OCI-LY3 (cell line): ENCODE data around the gene RGS8.

Experiments used
- CTCF ChIP-seq: fragments of 200-600, 300-600 bp; sonication (generic); IDR thresholded peaks from 2 replicates; pipeline ENCODE4 v1.5.1; 2014; ENCODE audit warnings: antibody characterized with exemption, low read length, low read depth
- EZH2phosphoT487 ChIP-seq: fragments of 200-600 bp; shearing (Covaris generic); IDR thresholded peaks from 2 replicates; pipeline ENCODE4 v1.6.1; 2018; ENCODE audit warnings: antibody characterized with exemption, mixed run types, low read depth

GRCh38 chr1:182714546-182714945 is 30.2 kb upstream of the RGS8 start:
- TF ChIP-seq EZH2phosphoT487: no peak
- no peak for TF ChIP-seq CTCF
